ENCODE measurements around the gene CD81.

CD81 gene

DNA sequence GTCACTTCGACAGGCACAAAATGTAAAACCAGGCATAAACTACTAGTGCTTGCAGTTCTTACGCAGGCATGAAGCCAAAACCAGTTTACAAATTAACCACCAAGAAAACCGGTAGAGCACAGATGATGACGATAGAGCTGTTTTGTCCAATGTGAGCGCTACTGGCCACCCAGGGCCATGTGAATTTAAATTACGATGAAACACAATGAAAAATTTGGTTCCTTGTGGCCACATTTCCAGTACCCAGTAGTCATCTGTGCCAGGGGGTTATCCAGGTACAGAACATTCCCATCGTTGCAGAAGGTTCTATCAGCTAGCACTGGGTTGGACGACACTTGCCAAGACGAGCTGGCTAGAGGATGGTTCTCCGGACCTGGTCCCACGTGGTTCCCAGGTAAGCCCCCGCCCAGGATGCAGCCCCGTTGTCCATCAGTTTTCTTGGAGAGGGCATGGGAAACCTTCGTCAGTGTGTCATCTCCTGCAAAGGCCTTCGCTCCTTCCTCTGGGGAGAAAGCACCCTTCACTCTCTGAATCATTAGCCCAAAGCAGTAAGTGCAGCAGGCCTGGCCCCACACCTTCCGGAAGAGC is 1.1 kb upstream of the CD81 start:
- no peak for DNase-seq (ENCODE audit: low read depth in 2 of 2)

DNA sequence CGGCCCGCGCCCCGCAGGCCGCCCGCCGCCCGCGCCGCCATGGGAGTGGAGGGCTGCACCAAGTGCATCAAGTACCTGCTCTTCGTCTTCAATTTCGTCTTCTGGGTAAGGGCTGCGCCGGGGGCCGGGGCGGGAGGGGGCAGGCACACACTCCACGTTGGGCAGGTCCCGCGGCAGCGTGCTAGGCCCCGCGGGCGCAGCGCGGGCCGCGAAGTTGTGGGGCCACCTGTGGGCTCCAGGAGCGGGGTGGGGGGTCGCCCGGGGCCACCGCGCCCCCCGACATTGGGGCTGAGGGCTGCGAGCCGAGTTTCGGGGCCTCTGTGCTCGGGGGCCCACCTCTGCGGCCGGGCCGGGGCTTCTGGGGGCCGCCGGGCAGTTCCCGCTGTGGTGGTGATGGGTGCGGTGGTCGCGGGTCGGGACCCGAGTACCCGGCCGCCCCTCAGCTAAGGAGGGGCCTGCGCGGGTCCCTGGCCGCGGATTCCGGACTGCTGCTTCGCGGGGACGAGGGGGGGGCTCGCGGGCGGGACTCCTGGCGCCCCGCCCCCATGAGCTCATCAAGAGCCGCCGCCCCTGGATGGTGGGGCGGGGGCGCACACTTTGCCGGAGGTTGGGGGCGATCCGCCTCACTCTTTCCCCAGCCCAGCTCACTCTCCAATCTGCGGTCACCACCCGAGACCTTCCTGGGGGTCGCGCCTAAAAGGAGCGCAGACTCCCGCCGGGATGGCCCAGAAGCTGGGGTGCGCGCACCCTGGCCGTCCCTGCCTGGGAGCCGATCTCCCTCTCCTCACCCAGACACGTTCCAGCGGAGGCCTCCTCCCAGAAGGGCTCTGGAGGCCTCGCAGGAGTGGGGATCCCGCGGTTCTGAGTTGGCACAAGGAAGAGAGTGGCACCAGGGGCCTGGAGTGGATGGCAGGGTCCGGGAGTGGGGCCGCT is 667 bp downstream of the CD81 start:
- peak in 1 of 2 donors; percentile 38 for DNase-seq (ENCODE audit: low read depth in 2 of 2)

DNA sequence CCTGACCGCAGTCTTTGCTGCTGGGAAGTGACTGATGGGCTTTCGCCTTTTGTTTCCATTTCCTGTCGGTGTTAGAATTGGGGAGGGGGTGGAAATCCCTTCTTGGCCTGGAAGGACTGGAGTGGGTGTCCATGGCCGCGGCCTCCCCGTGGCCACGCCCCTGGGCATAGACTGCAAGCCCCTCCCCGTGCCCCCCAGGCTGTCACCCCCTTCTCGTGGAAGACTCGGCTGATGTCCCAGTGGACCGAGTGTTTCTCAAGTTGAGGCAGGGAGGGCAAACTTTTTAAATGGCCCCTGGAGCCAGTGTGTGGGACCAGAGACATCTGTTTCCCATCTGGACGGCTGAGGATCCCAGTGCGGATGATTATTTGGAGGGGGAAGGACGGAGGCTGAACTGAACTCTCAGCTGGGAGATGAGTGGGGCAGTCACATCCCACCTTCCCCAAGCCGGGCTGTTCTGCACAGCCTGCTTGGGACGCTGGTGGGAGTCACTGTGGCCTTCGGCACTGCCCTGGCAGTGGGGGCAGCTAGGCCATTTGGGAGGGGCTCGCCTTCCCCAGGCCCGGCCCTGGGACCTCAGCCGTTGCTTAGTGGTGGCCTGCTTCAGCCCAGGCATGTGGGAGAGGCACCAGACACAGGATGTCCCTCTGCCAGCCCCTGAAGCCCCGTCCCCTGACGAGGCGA is 1.6 kb downstream of the CD81 start:
- DNase-seq (ENCODE audit: low read depth in 2 of 2): no peak

DNA sequence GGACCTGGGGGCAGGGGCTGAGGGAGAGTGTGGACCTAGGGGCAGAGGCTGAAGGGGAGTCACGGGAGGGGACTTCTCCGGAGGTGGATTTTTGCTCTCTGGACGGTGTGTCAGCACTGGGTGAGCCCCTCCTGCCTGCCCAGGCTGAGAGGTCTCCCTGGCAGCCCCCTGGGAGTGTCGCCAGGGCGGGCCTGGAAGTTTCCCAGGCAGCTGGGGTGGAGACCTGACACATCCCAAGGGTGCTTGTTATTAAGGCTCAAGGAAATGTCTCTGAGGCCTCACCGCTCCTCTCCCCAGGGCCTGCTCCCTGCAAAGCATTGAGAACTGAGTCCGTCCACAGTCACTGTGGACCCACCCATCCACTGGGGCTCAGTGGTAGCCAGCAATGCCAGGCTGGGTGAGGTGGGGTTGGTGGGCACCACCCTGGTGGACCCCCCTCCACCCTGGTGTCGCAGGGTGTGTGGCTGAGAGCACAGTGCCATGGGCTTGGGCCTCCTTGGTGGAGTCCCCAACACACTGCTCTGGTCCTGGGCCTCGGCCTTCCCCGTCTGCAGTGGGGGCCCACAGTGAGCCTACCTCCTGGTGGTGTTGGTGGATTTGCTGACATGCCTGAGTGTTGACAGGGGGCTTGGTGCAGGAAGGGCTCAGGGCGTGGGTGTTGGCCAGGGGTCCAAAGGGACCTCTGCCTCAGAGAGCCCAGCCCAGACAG is 2.5 kb downstream of the CD81 start:
- no peak for DNase-seq (ENCODE audit: low read depth in 2 of 2)

DNA sequence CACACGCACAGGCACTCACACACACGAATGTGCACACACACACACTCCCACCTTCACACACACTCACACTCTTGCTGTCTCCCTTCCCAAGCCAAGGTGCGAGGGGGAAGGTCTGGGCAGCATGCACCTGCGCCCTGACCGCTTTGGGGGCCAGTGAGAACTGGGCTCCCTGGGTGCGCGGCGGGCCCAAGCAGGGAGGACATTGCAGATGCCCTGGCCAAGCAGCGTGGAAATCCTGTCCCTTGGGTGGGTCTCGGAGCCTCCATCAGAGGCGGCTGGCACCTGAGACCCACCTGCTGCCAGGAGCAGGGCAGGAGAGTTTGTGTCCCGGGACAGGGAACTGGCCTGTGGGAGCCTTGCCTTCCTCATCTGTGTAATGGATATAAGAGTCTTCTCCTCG is 3.3 kb downstream of the CD81 start:
- DNase-seq (ENCODE audit: low read depth in 2 of 2): no peak

DNA sequence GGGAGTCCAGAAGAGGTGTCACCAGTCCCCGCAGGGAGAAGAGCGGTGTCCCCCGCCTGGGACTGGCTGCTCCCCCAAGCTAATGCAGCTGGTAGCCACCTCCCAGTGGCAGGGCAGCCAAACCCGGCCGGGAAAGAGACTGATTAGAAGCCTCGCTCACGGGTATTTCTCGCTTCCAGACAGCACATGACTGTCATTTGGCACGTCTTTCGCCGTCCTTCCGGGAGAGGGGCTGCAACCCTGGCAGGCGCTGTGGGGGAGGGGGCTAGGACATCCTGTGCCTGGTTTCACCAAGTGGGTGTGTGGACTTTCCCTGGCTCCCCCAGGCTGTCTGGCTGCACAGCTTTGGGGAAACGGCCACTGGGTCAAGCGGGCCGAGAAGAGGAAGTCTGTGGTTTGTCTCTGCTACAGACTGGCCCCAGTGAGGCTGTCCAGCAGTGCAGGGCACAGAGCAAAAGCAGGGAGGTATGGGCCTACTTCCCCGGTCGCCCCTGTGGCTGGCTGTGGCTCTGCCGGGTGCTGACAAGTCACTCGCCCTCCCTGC is 3.8 kb downstream of the CD81 start:
- DNase-seq (ENCODE audit: low read depth in 2 of 2): no peak

DNA sequence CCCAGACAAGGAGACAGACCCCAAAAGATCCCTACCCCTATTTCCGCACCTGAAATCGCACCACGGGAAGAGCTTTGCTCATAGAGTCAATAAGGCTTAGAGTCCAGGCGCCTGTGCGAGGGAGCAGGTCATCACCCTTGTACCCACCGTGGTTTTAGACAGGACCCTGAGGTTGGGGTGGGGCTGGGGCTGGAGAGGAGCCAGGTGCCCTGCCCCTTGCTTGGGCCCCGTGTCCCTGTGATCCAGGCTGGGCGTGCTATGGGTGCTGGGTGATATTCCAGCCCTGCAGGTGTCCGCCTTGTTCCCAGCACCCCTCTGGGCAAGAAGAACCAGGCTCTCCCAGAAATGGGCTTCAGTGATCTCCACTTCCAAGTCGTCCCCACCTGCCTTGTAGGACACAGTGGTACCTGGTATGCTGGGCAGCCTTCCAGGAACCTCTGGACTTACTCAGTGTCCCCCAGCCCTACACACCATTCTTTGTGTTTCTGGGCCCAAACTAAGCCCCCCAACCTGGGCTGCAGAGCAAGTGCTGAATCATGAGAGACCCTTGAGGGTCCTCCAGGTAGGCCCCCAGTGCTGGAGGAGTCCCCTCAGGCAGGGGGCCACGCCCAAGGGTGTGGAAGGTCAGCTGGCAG is 4.5 kb downstream of the CD81 start:
- DNase-seq (ENCODE audit: low read depth in 2 of 2): no peak

DNA sequence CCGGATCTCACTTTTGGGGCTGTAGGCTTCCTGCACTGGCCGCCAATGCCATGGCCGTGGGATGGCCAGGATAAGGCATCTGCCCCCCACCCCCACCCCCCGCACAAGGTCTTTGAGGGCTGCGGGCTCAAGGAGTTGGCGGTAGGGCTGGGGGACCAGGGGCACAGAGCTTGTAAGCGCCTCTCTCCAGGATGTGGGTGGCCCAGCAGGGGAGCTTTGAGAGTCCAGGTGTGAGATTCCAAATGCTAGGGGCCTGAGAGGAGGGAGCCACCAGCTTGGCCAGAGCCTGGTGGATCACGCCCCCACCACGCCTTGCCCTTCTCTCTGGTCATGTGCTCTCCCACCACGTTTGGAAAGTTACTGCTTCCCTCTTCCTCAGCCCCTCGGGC is 5.0 kb downstream of the CD81 start:
- DNase-seq (ENCODE audit: low read depth in 2 of 2): no peak

DNA sequence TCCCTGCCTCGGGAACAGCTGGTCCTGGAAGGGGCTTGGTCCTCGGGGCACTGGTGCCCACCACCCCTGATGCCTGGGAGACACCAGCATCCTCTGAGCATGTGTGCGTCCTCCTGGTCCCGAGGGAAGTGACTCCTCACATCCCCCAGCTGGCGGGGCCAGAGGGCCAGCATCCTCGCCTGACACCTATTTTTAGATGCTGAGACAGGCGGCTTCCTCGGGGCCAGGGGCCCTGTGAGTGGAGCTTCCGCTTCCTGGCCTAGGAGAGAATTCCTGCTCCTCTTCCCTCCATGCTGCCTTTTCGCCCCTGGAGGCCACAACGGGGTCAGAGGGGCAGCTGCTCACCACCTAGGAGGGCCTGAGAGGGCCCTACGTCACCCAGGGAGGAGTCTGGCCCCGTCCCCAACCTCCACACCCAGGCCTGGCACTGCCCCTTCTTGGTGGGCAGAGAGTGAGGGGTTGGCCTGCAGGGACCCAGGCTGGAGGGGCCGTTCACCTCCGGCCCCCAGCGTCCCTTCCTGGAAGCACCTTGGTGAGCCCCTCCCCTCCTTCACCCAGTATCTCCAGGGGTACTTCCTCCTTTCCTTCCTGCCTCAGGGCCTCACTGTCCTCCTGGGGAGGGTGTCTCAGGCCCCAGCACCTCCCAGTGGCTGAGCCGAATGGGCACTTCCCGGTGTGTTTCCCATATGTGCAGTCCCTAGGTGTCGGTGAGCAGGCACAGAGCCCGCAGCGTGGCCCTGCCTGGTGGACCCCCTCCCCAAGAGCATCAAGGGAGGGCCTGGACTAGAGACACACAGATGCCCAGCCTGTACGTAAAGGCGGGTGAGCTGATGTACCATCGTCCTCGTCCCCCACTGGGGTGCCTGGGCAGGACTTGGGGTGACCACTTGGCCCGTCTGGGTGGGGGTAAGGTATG is 6.1 kb downstream of the CD81 start:
- no peak for DNase-seq (ENCODE audit: low read depth in 2 of 2)

DNA sequence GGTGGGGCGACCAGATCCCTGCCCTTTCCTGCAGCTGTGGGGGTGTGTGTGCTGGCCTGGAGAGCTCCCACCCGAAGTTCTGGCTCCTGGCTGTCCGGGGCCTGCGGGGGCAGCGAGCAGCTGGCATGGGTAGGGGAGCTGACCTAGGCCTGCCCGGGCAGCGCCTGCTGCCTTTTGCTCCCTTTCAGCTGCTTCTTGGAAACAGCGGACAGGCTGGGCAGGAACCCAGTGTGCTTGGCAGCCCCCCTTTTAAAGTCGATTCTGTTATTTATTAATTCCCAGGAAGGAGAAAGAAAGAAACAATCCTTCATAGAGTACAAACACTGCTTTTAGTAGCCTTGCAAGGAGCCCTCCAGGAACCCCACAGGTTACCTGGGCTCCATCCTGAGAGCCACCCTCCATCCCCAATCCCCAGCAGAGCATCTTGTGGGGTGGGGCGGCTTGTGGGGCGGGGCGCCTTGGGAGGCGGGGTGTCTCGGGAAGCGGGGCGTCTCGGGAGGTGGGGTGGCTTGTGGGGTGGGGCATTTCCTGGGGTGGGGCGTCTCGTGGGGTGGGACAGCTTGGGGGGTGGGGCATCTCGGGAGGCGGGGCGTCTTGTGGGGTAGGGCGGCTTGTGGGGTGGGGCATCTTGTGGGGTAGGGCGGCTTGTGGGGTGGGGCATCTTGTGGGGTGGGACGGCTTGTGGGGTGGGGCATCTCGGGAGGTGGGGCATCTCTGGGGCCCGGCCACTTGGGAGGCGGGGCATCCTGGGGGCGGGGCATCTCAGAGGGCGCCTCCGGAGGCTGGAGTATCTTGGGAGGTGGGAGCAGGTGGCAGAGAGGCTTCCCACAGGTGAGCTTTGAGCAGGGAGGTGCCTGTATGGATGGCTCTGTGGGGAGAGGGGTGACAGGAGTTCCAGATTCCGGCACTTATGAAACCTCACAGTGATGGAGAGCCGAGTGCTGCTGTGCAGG is 7.0 kb downstream of the CD81 start:
- no peak for DNase-seq (ENCODE audit: low read depth in 2 of 2)

DNA sequence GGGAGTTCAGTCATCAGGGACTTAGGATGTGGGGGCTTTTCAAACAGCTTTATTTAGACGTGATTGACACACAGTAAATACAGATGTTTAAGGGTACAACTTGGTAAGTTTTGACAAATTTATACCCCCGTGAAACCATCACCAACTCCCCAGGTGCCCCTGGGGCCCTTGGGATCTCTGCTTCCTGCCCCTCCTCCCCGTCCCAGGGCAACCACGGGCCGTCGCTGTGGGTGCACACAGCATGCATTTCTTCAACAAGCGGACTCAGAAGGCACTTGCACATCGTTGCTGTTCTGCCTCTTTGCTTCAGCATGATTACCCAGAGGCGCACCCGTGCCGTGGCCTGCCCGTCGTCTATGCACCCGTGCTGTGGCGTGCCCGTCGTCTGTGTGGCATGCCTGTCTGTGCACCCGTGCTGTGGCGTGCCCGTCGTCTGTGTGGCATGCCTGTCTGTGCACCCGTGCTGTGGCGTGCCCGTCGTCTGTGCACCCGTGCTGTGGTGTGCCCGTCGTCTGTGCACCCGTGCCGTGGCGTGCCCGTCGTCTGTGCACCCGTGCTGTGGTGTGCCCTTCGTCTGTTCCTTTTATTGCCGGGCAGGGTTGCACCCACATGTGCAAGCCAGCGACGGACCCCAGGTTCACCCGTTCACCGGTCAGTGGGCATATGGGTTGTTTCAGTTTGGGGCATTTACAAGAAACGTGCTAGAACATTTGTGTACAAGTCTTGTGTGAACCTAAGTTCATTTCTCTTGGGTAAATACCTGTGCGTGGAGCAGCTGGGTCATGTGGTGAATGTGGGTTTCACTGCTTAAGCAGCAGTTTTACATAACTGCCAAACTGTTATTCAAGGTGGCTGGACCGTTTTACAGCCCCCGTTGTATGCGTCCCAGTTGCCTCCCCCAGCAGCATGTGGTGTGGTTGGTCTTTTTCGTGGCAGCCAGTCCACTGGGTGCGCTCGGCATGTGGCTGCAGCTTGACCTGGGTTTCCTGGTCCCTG is 8.3 kb downstream of the CD81 start:
- no peak for DNase-seq (ENCODE audit: low read depth in 2 of 2)

DNA sequence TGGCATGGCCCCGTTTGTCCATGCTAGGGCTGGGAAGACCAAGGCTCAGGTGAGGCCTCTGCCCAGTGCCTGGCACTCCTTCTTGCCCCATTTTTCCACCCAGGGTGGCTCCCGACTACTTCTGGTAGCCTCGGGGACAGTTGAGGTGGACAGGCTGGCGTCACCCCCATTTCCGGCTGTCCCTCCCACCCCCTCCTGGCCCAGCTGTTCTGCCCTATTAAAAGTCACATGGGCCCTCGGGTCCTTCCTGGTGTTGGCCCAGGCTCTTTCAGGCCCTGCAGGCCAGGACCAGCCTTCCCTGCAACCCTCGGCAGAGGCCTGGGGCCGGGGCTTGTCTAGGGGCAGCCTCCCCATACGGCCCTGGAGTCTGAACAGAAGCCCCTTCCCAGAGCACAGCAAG is 9.5 kb downstream of the CD81 start:
- DNase-seq (ENCODE audit: low read depth in 2 of 2): no peak

DNA sequence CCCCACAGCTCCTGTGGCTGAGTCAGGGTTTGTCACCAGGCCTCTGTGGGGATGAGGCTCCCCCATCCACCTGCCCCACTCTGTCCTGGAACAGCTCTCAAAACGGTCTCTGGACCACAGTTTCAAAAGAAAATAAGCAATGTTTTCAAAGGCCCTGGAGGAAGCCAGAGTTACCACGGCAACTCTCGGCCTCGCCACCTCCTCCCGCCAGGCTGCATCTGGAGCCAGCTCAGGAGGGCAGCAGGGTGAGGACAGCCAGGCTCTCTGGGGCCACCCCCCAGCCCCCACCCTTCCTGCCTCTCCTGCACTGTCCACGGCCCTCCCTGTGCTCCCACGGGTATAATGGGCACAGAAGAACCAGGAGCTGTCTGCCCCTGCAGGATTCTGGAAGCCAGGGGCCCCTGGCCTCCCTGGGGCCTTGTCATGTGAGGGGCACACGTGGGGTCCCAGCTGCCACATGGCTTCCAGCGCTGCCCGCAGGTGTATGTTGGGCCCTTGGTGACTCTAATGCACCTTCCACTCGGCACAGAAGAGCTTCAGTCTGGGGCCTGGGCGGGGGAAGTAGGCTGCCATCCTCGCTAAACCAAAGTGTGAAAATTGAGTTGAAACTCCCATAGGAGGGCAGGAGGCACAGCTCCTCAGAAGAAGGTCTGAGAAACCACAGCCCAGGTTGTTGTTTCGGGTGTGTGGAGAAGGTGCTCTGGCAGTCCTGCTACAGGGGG is 10.3 kb downstream of the CD81 start:
- no peak for DNase-seq (ENCODE audit: low read depth in 2 of 2)

DNA sequence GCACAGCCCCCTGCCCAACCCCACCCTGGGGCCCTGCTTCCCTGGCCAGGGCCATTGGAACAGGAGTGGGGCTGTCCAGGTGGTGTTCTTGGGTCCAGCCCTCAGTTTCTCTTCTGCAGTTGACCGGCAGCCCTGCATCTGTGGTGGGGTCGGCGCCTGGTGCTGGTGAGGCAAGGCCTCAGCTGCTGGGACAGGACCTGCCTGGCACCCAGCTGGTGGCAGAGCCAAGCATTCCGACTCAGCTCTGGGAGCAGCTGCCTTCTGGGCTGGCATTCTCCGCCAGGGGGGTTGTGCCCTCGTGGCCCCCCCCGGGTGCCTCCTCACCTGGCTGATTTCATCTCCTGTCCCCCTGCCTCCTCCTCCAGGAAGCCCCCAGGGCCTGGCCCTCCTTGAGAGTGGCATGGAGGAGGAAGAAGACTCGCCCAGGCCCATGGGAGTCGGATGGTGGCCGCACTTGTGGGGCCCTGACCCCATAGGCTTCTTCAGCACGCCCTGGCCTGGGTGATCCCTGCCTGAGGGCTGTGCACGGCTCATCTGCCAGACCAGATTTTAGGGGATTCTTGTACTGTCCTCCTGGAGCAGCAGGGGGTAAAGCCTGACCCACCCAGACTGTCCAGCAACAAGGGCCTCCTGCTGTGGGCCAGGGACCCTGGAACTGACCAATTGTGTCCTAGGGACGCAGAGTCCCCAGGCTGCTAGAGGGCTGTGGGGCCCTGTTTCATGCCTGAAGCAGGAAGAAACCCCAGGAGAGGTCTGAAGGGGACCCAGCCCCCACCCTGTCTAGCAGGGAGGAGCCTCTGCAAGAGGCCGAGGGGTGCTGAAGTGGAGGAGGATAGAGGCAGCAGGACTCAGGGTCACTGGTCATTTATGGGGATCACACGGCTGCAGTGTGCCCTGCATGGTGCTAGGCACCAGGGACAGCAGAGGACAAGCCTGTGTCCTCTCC is 11.6 kb downstream of the CD81 start:
- no peak for DNase-seq (ENCODE audit: low read depth in 2 of 2)

DNA sequence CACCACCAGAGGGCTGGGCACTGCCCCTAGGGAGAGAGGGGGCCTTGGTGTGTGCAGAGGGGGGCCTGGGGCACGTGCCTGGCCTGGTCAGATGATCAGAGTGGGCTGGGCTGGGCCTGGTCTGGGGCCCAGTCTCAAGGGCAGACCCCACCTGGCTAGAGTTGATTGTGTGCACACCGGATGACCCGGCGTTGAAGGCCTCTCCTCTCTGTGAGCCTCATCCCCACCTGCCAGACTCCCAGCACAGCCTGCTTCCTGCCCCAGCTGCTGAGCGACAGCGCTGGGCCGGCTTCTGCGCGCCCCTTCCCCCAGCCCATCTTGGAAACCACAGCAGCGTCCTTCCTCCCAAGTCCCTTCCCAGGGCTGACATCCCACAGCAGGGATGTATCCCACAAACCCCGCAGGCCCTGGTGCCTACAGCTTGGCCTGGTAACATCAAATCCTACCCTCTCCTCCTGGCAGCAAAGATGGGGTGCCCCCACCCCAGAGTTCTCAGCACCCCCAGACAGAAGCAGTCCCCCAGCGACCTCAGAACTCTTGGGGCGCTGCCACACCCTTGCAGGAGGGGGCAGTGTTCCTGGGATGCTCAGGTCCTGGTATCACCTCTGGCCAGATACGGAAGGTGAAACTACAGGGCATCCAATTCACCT is 12.4 kb downstream of the CD81 start:
- no peak for DNase-seq (ENCODE audit: low read depth in 2 of 2)

Data from activated CD4-positive, alpha-beta T cell treated with anti-CD3 and anti-CD28 coated beads for 24 hours (primary cell).